HEK293 (cell line): ENCODE results near the gene MARCO.

Source experiments
- CTCF ChIA-PET: fragments of 350-600 bp; formaldehyde crosslinking; extraction: SDS; loops from one replicate; lab custom pipeline; 2021; ENCODE audit warnings: antibody characterized with exemption; lab: Yijun Ruan, JAX
- POLR2A ChIA-PET: fragments of 300-600 bp; formaldehyde crosslinking; extraction: SDS; loops from one replicate; lab custom pipeline; 2020; ENCODE audit warnings: antibody characterized with exemption, inconsistent platforms; lab: Yijun Ruan, JAX
- H3K27ac ChIP-seq: fragments of 200-500 bp; sonication (Bioruptor generic); 2 replicates; pipeline ENCODE4 v1.5.1; 2014; ENCODE audit warnings: low read depth, low read length, control low read depth, inconsistent platforms; ENCODE audit errors: extremely low read depth
- H3K36me3 ChIP-seq, 2 experiments: fragments of 200-500 bp in 1 of 2; sonication (Bioruptor generic) in 1 of 2; 1 replicate in 1 of 2; 2 replicates in 1 of 2; pipeline ENCODE4 v1.5.1; 2014 to 2017; ENCODE audit warnings: inconsistent platforms in 2 of 2, low read length in 2 of 2; ENCODE audit not compliant: control insufficient read depth in 2 of 2, insufficient read depth in 1 of 2
- H3K4me1 ChIP-seq: fragments of 200-500 bp; sonication (Bioruptor generic); 2 replicates; pipeline ENCODE4 v1.5.1; 2014; ENCODE audit warnings: mild to moderate bottlenecking, low read length, inconsistent platforms; ENCODE audit not compliant: control insufficient read depth, insufficient read depth
- H3K4me3 ChIP-seq: 2 replicates; pipeline ENCODE4 v1.5.1; 2011; ENCODE audit warnings: low read depth, mild to moderate bottlenecking, control low read depth, low read length, moderate library complexity
- H3K9me3 ChIP-seq: fragments of 200-500 bp; sonication (Bioruptor generic); 2 replicates; pipeline ENCODE4 v1.5.1; 2014; ENCODE audit warnings: low read depth, low read length, inconsistent platforms; ENCODE audit not compliant: control insufficient read depth, insufficient read depth
- BCL11A ChIP-seq: fragments of 450-650 bp; formaldehyde crosslinking; IDR thresholded peaks from 2 replicates; pipeline ENCODE4 v1.5.1; 2016; ENCODE audit warnings: low read depth, missing biosample characterization, missing genetic modification characterization
- EGR2 ChIP-seq: fragments of 450-650 bp; formaldehyde crosslinking; IDR thresholded peaks from 2 replicates; pipeline ENCODE4 v1.5.1; 2016; ENCODE audit warnings: low read depth, missing biosample characterization, missing genetic modification characterization
- KLF8 ChIP-seq: fragments of 450-650 bp; formaldehyde crosslinking; IDR thresholded peaks from 2 replicates; pipeline ENCODE4 v1.5.1; 2016; ENCODE audit warnings: missing biosample characterization, missing genetic modification characterization
- ZBTB10 ChIP-seq: fragments of 450-650 bp; formaldehyde crosslinking; IDR thresholded peaks from 2 replicates; pipeline ENCODE4 v1.5.1; 2016; ENCODE audit warnings: missing biosample characterization, missing genetic modification characterization
- ZBTB26 ChIP-seq: fragments of 450-650 bp; formaldehyde crosslinking; optimal IDR thresholded peaks from 2 replicates; pipeline ENCODE3; 2016; ENCODE audit warnings: missing biosample characterization, mild to moderate bottlenecking, missing genetic modification characterization
- ZBTB44 ChIP-seq: fragments of 450-650 bp; IDR thresholded peaks from 2 replicates; pipeline ENCODE4 v1.5.1; 2018; ENCODE audit warnings: missing biosample characterization, mild to moderate bottlenecking, missing genetic modification characterization
- ZNF112 ChIP-seq: fragments of 450-650 bp; formaldehyde crosslinking; IDR thresholded peaks from 2 replicates; pipeline ENCODE4 v1.5.0; 2017; ENCODE audit warnings: missing biosample characterization, missing genetic modification characterization
- ZNF121 ChIP-seq: fragments of 450-650 bp; formaldehyde crosslinking; IDR thresholded peaks from 2 replicates; pipeline ENCODE4 v1.5.1; 2016; ENCODE audit warnings: missing biosample characterization, missing genetic modification characterization
- ZNF148 ChIP-seq: fragments of 450-650 bp; formaldehyde crosslinking; IDR thresholded peaks from 2 replicates; pipeline ENCODE4 v1.5.0; 2017; ENCODE audit warnings: missing biosample characterization, missing genetic modification characterization, borderline replicate concordance
- ZNF335 ChIP-seq: fragments of 450-650 bp; formaldehyde crosslinking; conservative IDR thresholded peaks from 2 replicates; pipeline ENCODE4 v1.5.1; 2016; ENCODE audit warnings: missing biosample characterization, missing genetic modification characterization
- ZNF366 ChIP-seq: fragments of 450-650 bp; formaldehyde crosslinking; conservative IDR thresholded peaks from 2 replicates; pipeline ENCODE4 v1.5.1; 2016; ENCODE audit warnings: missing biosample characterization, missing genetic modification characterization
- ZNF48 ChIP-seq: fragments of 450-650 bp; formaldehyde crosslinking; IDR thresholded peaks from 2 replicates; pipeline ENCODE4 v1.5.1; 2016; ENCODE audit warnings: missing biosample characterization, missing genetic modification characterization
- ZNF510 ChIP-seq: fragments of 450-650 bp; formaldehyde crosslinking; IDR thresholded peaks from 2 replicates; pipeline ENCODE4 v1.5.1; 2018; ENCODE audit warnings: mild to moderate bottlenecking, missing genetic modification characterization, missing biosample characterization; ENCODE audit not compliant: insufficient replicate concordance
- ZNF518A ChIP-seq: fragments of 450-650 bp; formaldehyde crosslinking; conservative IDR thresholded peaks from 2 replicates; pipeline ENCODE4 v1.5.1; 2016; ENCODE audit warnings: low read depth, missing biosample characterization, missing genetic modification characterization
- ZNF555 ChIP-seq: fragments of 450-650 bp; formaldehyde crosslinking; conservative IDR thresholded peaks from 2 replicates; pipeline ENCODE4 v1.5.1; 2017; ENCODE audit warnings: missing biosample characterization, mild to moderate bottlenecking, missing genetic modification characterization, inconsistent platforms
- ZNF596 ChIP-seq: fragments of 450-650 bp; IDR thresholded peaks from 2 replicates; pipeline ENCODE4 v1.5.0; 2018; ENCODE audit warnings: missing biosample characterization, mild to moderate bottlenecking, missing genetic modification characterization, moderate library complexity
- ZNF610 ChIP-seq: fragments of 450-650 bp; formaldehyde crosslinking; IDR thresholded peaks from 2 replicates; pipeline ENCODE4 v1.5.1; 2016; ENCODE audit warnings: missing biosample characterization, missing genetic modification characterization, borderline replicate concordance
- ZSCAN16 ChIP-seq: fragments of 450-650 bp; formaldehyde crosslinking; IDR thresholded peaks from 2 replicates; pipeline ENCODE4 v1.5.1; 2016; ENCODE audit warnings: missing biosample characterization, missing genetic modification characterization

MARCO gene

GRCh38 chr2:118980573-118980972 lies 38.6 kb downstream of the MARCO start:
- no peak overlapping the region for H3K27ac ChIP-seq
- no peaks in the 10 kb centered on the region for H3K4me1 ChIP-seq
- no peaks in the 10 kb centered on the region for H3K9me3 ChIP-seq
- H3K36me3 ChIP-seq: no peaks in the 10 kb centered on the region
- POLR2A ChIA-PET: no interaction called here
- TF ChIP-seq ZSCAN16 (tag by site-specific recombination): no peak
- no peak for TF ChIP-seq ZNF596 (tag by site-specific recombination)
- no peak for TF ChIP-seq ZNF48 (tag by site-specific recombination)
- no peak for TF ChIP-seq BCL11A (tag by site-specific recombination)
- TF ChIP-seq ZBTB44 (tag by site-specific recombination): no peak
- TF ChIP-seq ZNF335 (tag by site-specific recombination): no peak
- no peak for TF ChIP-seq KLF8 (tag by site-specific recombination)
- TF ChIP-seq ZNF121 (tag by site-specific recombination): no peak
- TF ChIP-seq ZNF148 (tag by site-specific recombination): no peak
- CTCF ChIA-PET: interaction anchor here (0.6 kb wide), 2 partner anchors 30 to 262 kb away, joined by 3 read pairs; no protein-coding TSS in a partner anchor
- H3K4me3 ChIP-seq: no peak overlapping the region

GRCh38 chr2:118981632-118982031 lies 39.6 kb downstream of the MARCO start:
- Histone ChIP-seq H3K36me3 (no peaks in the 10 kb centered on the region), H3K27ac (no peak overlapping the region), H3K9me3 (no peaks in the 10 kb centered on the region), H3K4me1 (no peaks in the 10 kb centered on the region), H3K4me3 (no peak overlapping the region)
- CTCF ChIA-PET: interaction anchor here (1.1 kb wide), 1 partner anchor 100 kb away, joined by 3 read pairs; no protein-coding TSS in a partner anchor
- POLR2A ChIA-PET: no interaction called here
- TF ChIP-seq EGR2 (no peak), ZBTB26 (no peak), ZNF366 (no peak), ZNF610 (tag by site-specific recombination) (no peak), ZNF555 (tag by site-specific recombination) (no peak), ZNF112 (tag by site-specific recombination) (no peak), ZNF518A (tag by site-specific recombination) (no peak), ZNF510 (tag by site-specific recombination) (no peak), ZNF148 (tag by site-specific recombination) (no peak), ZBTB10 (tag by site-specific recombination) (no peak)
